IPS-18a (cell line): ENCODE data around the gene POLDIP3.
"Not testable (repeated sequence)": the region's sequence is repeated elsewhere in the genome, so short reads cannot be mapped to it uniquely, and the experiment has no call there.

Experiments used
- H3K27ac ChIP-seq: one replicate; pipeline ENCODE4 v1.5.1; 2013; ENCODE audit warnings: low read length
- H3K27me3 ChIP-seq: one replicate; pipeline ENCODE4 v1.6.1; 2013; ENCODE audit warnings: mild to moderate bottlenecking, low read length; ENCODE audit not compliant: control insufficient read depth, insufficient read depth
- H3K36me3 ChIP-seq: one replicate; pipeline ENCODE4 v1.6.1; 2013; ENCODE audit warnings: low read depth, low read length; ENCODE audit not compliant: control insufficient read depth
- H3K4me1 ChIP-seq: one replicate; pipeline ENCODE4 v1.6.1; 2013; ENCODE audit warnings: low read depth, low read length; ENCODE audit not compliant: control insufficient read depth
- H3K4me3 ChIP-seq: one replicate; pipeline ENCODE4 v1.5.1; 2013; ENCODE audit warnings: low read length
- H3K9ac ChIP-seq: one replicate; pipeline ENCODE4 v1.6.1; 2013; ENCODE audit warnings: mild to moderate bottlenecking, low read length, moderate library complexity
- H3K9me3 ChIP-seq: one replicate; pipeline ENCODE4 v1.6.1; 2013; ENCODE audit warnings: low read depth, low read length; ENCODE audit not compliant: control insufficient read depth

Gene POLDIP3

GRCh38 chr22:42562279-42562678 lies 52.4 kb downstream of the POLDIP3 start:
- Histone ChIP-seq H3K9ac (no peak overlapping the region), H3K36me3 (no peaks in the 10 kb centered on the region), H3K4me3 (no peak overlapping the region), H3K9me3 (no peaks in the 10 kb centered on the region), H3K4me1 (no peaks in the 10 kb centered on the region), H3K27me3 (peaks cover 10% of the 10 kb centered on the region), H3K27ac (no peak overlapping the region)

- no peak overlapping the region for H3K4me3 ChIP-seq
- peaks cover 10% of the 10 kb centered on the region for H3K27me3 ChIP-seq
- no peaks in the 10 kb centered on the region for H3K4me1 ChIP-seq
- H3K27ac ChIP-seq = no peak overlapping the region
- H3K9ac ChIP-seq = no peak overlapping the region
- H3K9me3 ChIP-seq = no peaks in the 10 kb centered on the region
- H3K36me3 ChIP-seq = no peaks in the 10 kb centered on the region
Measured at GRCh38 chr22:42561856-42562255, 52.8 kb downstream of the POLDIP3 start.

- no peak overlapping the region for H3K4me3 ChIP-seq
- no peaks in the 10 kb centered on the region for H3K4me1 ChIP-seq
- no peaks in the 10 kb centered on the region for H3K36me3 ChIP-seq
- H3K9ac ChIP-seq = no peak overlapping the region
- peaks cover 10% of the 10 kb centered on the region for H3K27me3 ChIP-seq
- no peaks in the 10 kb centered on the region for H3K9me3 ChIP-seq
- no peak overlapping the region for H3K27ac ChIP-seq
Measured at GRCh38 chr22:42560781-42561180, 53.9 kb downstream of the POLDIP3 start.

- Histone ChIP-seq H3K4me3 (no peak overlapping the region), H3K27ac (no peak overlapping the region), H3K4me1 (no peaks in the 10 kb centered on the region), H3K9ac (no peak overlapping the region), H3K9me3 (no peaks in the 10 kb centered on the region), H3K27me3 (peaks cover 10% of the 10 kb centered on the region), H3K36me3 (no peaks in the 10 kb centered on the region)
Measured at GRCh38 chr22:42560381-42560780, 54.3 kb downstream of the POLDIP3 start.

GRCh38 chr22:42553475-42554361 lies 61.0 kb downstream of the POLDIP3 start, which contains the start of gene SERHL2:
Gene SERHL2, plus strand, starts transcription at chr22:42553956. Its CDS starts 65 bp downstream, at chr22:42554021.
- Histone ChIP-seq H3K9me3 (no peaks in the 10 kb centered on the region), H3K4me3 (peak within 1 kb of the TSS; percentile 56), H3K4me1 (no peaks in the 10 kb centered on the region), H3K36me3 (no peaks in the 10 kb centered on the region), H3K27me3 (peaks cover 17% of the 10 kb centered on the region), H3K9ac (peak within 1 kb of the TSS; percentile 38), H3K27ac (no peak within 1 kb of the TSS)

GRCh38 chr22:42552294-42552647 lies 62.4 kb downstream of the POLDIP3 start:
- H3K9me3 ChIP-seq, H3K27ac ChIP-seq, H3K4me3 ChIP-seq, H3K4me1 ChIP-seq, H3K36me3 ChIP-seq, H3K9ac ChIP-seq: not testable (repeated sequence)
- peaks cover 17% of the 10 kb centered on the region for H3K27me3 ChIP-seq

- H3K9ac ChIP-seq = no peak overlapping the region
- no peak overlapping the region for H3K27ac ChIP-seq
- no peaks in the 10 kb centered on the region for H3K9me3 ChIP-seq
- no peak overlapping the region for H3K4me3 ChIP-seq
- H3K36me3 ChIP-seq = no peaks in the 10 kb centered on the region
- peaks cover 17% of the 10 kb centered on the region for H3K27me3 ChIP-seq
- no peaks in the 10 kb centered on the region for H3K4me1 ChIP-seq
Measured at GRCh38 chr22:42549331-42550060, 65.2 kb downstream of the POLDIP3 start.

GRCh38 chr22:42548597-42549330 lies 65.9 kb downstream of the POLDIP3 start:
- no peak overlapping the region for H3K4me3 ChIP-seq
- H3K27ac ChIP-seq = no peak overlapping the region
- H3K27me3 ChIP-seq = peaks cover 17% of the 10 kb centered on the region
- no peaks in the 10 kb centered on the region for H3K9me3 ChIP-seq
- H3K36me3 ChIP-seq = no peaks in the 10 kb centered on the region
- no peaks in the 10 kb centered on the region for H3K4me1 ChIP-seq
- H3K9ac ChIP-seq = no peak overlapping the region

GRCh38 chr22:42548126-42548525 lies 66.6 kb downstream of the POLDIP3 start:
- H3K4me3 ChIP-seq, H3K9me3 ChIP-seq, H3K9ac ChIP-seq, H3K27ac ChIP-seq, H3K36me3 ChIP-seq, H3K4me1 ChIP-seq: not testable (repeated sequence)
- H3K27me3 ChIP-seq = peaks cover 17% of the 10 kb centered on the region

- H3K36me3 ChIP-seq = no peaks in the 10 kb centered on the region
- H3K27me3 ChIP-seq = peaks cover 13% of the 10 kb centered on the region
- no peaks in the 10 kb centered on the region for H3K4me1 ChIP-seq
- H3K9ac ChIP-seq = no peak overlapping the region
- no peaks in the 10 kb centered on the region for H3K9me3 ChIP-seq
- no peak overlapping the region for H3K4me3 ChIP-seq
- no peak overlapping the region for H3K27ac ChIP-seq
Measured at GRCh38 chr22:42547562-42547961, 67.1 kb downstream of the POLDIP3 start.

- Histone ChIP-seq H3K4me3 (no peak overlapping the region), H3K27me3 (no peaks in the 10 kb centered on the region), H3K27ac (no peak overlapping the region), H3K9me3 (no peaks in the 10 kb centered on the region), H3K9ac (no peak overlapping the region), H3K36me3 (no peaks in the 10 kb centered on the region), H3K4me1 (no peaks in the 10 kb centered on the region)
Measured at GRCh38 chr22:42544686-42545085, 70.0 kb downstream of the POLDIP3 start.
